ENCODE measurements around the gene ZFX.

GRCh38 chrX:24149351-24150050, at the start of gene ZFX:
- peak in 1 of 2 donors; percentile 24 for TF ChIP-seq POLR2A (IDR thresholded peaks at IDR 0.05)
- TF ChIP-seq, protein P1, sequence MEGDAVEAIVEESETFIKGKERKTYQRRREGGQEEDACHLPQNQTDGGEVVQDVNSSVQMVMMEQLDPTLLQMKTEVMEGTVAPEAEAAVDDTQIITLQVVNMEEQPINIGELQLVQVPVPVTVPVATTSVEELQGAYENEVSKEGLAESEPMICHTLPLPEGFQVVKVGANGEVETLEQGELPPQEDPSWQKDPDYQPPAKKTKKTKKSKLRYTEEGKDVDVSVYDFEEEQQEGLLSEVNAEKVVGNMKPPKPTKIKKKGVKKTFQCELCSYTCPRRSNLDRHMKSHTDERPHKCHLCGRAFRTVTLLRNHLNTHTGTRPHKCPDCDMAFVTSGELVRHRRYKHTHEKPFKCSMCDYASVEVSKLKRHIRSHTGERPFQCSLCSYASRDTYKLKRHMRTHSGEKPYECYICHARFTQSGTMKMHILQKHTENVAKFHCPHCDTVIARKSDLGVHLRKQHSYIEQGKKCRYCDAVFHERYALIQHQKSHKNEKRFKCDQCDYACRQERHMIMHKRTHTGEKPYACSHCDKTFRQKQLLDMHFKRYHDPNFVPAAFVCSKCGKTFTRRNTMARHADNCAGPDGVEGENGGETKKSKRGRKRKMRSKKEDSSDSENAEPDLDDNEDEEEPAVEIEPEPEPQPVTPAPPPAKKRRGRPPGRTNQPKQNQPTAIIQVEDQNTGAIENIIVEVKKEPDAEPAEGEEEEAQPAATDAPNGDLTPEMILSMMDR (IDR thresholded peaks at IDR 0.05), result peak in 4 of 12 donors; percentile 12 to 27 (median 14)

Measured in heart left ventricle (tissue), 13 donors.